ENCODE data around the gene GSC.
"Not testable (repeated sequence)": the region's sequence is repeated elsewhere in the genome, so short reads cannot be mapped to it uniquely, and the experiment has no call there.

Gene GSC

GRCh38 chr14:94771906-94772490 is 2.1 kb upstream of the GSC start:
- no peak for DNase-seq (ENCODE audit: low spot score)

DNA sequence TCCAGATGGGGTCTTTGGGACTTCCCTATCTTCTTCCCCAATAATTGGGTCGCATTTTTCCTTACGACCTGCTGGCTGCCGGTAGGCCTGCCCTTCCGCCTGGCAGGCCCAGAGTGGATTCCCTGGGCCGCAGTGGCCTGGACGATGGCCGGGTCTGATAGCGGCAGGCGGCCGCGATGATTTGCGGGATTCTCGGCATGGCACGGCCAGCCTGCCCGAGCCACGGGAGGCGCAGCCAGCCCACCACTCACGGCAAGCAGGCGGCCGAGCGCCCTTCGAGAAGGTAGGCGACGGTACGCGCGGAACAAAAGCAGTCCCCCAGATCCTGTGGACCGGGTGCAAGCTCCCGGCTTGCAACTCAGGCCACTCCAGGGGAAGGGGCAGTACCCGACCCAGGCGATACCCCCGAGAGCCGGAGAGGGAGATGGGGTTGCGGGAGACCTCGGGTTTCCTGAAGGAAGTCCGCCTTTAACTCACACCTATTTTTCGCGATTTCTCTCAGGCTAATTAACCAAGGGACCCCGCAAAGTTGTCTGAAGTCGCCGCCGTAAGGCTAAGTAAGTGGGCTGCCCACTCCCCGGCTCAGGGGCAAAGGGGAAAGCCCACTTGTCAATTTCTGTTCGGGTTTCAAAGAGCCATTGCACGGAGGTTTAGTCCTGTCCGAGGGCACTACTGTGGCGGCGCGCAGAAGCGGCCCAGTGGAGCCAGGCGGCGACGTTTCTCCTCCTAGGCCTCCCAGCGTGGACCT is 1.4 kb upstream of the GSC start:
- DNase-seq (ENCODE audit: low spot score): no peak

GRCh38 chr14:94770815-94771157 is 873 bp upstream of the GSC start:
- DNase-seq (ENCODE audit: low spot score): no peak

GRCh38 chr14:94770251-94770749 is 387 bp upstream of the GSC start:
- no peak for DNase-seq (ENCODE audit: low spot score)

- no peak for DNase-seq (ENCODE audit: low spot score)
These were observed 1.2 kb downstream of the GSC start for GRCh38 chr14:94768521-94769390.

- no peak for DNase-seq (ENCODE audit: low spot score)
These were observed 1.8 kb downstream of the GSC start for GRCh38 chr14:94768141-94768520.

GRCh38 chr14:94767321-94767878 is 2.5 kb downstream of the GSC start:
- no peak for DNase-seq (ENCODE audit: low spot score)

DNA sequence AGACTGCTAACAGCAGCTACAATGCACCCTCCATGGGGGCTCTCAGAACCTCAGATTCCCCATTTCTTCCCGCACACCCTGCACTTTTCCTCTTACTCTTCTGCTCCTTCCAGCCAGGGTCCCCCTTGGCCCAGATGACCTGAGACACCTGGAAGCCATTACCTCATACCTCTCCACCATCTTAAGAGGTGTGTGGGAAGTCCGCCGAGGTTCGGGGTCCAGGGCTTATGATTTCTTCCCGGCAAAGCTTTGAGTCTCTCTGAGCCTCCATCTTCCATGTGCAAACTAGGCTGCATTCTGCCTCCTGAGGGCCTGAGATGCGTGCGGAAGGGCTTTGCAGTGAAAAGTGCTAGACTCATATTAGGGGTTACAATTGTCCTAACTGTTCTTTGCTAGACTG is 5.3 kb downstream of the GSC start:
- no peak for DNase-seq (ENCODE audit: low spot score)

- no peak for DNase-seq (ENCODE audit: low spot score)
These were observed 7.5 kb downstream of the GSC start for GRCh38 chr14:94762431-94762830.

- no peak for DNase-seq (ENCODE audit: low spot score)
These were observed 7.9 kb downstream of the GSC start for GRCh38 chr14:94761997-94762377.

DNA sequence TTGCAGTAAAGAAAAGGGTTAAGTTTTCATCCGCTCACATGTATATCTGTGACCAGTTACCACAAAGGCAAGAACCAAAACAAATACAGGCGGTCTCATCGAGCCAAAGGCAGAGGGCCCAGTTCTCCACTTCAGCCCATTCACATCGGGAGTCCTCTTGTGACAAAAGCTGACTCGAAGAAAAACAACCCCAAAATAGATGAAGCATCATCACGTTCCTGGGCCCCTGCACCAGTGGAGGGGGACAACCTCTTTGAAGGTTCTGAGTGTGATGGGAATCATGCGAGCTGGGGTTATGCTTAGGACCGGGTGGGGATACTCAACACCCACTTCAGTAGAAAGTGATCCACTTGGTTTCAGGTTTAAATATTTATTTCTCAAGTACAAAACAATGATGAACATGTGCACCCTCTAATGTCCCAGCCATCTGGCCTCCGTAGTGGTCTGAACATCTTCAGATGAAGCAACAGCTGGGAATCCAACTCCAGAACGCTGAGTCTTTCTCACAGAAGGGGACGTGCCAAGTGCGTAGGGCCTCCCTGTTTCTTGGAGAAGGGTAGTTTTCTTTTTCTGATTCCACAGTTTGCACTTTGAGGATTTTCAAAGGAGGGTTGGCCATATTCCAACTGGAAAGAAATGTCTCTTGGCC is 8.4 kb downstream of the GSC start:
- no peak for DNase-seq (ENCODE audit: low spot score)

DNA sequence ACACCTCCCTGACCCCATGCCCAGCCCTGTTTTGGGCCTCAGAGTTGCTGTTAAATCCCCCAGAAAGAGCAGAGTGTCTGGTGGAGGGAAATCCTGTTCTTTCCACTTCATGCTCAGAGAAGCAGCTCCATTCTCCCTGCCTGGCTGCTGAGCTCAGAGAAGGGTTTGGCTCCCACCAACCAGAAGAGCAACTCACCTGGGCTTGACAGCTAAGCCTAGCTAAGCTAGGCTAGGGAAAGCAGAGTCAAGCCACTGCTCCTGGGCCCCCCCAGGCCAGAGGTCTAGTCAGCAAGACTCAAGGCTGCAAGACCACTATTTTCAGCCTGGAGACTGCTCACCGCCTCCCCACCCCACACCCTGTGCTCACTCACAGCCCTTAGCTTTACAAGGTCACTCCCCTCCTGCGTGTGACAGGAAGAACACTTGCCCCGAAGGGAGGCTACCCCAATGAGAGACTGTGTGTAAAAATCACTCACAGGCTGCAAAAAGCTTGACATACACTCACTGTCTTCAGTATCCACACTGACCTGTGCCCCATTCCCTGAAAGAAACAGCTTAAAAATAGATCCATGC is 13.5 kb downstream of the GSC start:
- DNase-seq (ENCODE audit: low spot score): no peak

GRCh38 chr14:94754391-94754942 is 15.4 kb downstream of the GSC start:
- no peak for DNase-seq (ENCODE audit: low spot score)

GRCh38 chr14:94752591-94753436 is 17.1 kb downstream of the GSC start:
- DNase-seq (ENCODE audit: low spot score): no peak

DNA sequence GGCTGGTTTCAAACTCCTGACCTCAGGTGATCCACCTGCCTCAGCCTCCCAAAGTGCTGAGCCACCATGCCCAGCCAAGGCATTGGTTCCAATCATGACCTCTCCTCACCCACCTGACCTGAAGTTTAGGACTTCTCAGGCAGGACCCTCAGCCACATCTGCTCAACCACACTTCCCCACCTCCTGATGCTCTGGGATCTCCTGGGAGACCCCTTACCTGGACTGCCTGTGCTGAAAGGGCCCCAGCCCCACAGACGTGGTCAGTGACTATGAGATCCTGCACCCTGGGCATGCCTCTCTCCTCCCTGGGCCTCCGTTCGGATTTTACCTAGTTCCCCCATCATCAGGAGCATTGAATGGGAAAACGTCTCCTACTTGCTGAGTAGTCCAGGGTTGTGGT is 18.0 kb downstream of the GSC start:
- DNase-seq (ENCODE audit: low spot score): no peak

DNA sequence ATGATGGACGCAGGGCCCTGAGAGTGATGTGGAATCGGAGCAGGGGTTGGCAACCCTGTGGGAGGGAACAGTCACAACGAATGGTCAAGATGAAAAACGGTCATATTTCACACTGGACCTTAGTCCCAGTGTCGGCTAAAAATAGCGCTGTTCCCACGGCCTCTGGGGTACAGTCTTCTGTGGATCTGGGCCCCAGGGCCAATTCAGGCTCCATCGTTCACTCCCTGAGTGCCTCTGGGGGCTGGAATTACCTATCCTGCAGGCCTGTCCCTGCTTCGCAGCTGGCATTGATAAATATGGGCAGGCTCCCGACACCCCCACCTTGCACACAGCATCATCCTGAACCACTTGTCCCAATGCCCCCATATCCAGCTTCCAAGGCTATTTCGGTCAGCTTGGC is 18.6 kb downstream of the GSC start:
- no peak for DNase-seq (ENCODE audit: low spot score)

DNA sequence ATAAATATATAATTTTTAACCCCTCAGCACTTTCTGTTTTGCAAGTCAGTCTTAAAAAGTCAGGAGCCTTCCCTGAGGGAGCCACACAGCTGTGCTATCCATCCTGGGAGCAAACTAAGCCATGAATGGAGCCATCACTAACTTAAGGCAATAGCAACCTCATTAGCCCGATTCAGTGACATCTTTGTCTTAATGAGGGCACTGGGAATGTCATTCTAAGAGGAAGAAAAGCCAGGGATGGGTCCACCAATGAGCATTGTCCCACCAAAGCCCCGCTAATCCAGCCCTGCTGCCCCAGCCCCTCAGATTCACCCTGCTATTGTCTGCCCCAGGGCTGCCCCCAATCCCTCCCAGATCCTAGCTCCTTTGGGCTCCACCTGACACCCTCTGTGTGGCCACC is 19.5 kb downstream of the GSC start:
- no peak for DNase-seq (ENCODE audit: low spot score)

DNA sequence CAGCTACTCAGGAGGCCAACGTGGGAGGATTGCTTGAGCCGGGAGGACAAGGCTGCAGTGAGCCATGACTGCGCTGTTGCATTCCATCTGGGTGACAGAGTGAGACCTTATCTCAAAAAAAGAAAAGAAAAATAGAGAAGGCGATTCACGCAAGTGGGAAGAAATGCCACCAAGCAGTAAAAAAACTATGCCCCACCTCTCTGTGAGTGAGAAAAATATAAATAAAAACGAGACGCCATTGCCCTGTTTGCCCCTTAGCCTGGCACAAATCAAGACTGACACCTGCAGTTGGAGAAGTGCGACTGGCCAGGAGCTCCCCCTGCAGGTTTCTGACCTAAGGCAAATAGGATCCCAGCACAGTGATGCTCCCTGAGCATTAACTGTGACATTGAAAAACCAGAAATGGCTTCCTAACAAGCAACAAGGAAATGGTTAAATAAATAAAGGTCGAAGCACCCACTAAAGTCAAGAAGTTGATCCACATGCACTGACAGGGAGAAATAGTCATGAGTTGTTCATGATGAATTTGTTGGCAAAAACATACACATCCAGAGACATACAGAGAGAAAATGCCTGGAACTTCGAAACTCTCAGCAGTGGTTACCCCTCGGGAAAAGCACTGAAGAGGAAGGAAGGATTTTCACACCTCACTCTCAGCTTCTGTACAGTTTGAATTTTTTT is 21.1 kb downstream of the GSC start:
- no peak for DNase-seq (ENCODE audit: low spot score)

GRCh38 chr14:94747739-94748138 is 22.2 kb downstream of the GSC start:
- DNase-seq (ENCODE audit: low spot score): no peak

DNA sequence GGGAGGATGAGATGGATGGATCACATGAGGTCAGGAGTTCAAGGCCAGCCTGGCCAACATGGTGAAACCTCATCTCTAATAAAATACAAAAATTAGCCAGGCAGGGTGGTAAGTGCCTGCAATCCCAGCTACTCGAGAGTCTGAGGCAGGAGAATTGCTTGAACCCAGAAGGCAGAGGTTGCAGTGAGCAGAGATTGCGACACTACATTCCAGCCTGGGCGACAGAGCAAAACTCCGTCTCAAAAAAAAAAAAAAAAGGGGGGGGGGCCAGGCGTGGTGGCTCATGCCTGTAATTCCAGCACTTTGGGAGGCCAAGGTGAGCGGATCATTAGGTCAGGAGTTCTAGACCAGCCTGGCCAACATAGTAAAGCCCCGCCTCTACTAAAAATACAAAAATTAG is 22.8 kb downstream of the GSC start:
- DNase-seq (ENCODE audit: low spot score): not testable (repeated sequence)

All from putamen (tissue), 1 donor.